Esophagus squamous epithelium (tissue), 5 donors: ENCODE data around the gene TPST1. TPM values are rescaled to one million over a fixed set of nuclear protein-coding genes. Genes with fewer than 3 reads are reported as not detected.

ENCODE experiments used
- DNase-seq: peaks from one replicate; lab custom pipeline; 2025; lab: John Stamatoyannopoulos, UW
- H3K27ac ChIP-seq, 4 donors: fragments of 200-600 bp; sonication (generic); one replicate each; pipeline ENCODE4 v1.5.1; 2016 to 2019; ENCODE audit warnings: mild to moderate bottlenecking in 1 of 4
- H3K27me3 ChIP-seq, 4 donors: fragments of 200-600 bp; sonication (generic); 1 replicate in 3 of 4; 2 replicates in 1 of 4; pipeline versions ENCODE4 v1.5.1 to v1.6.0; 2017 to 2021; ENCODE audit warnings: antibody characterized with exemption in 1 of 4
- H3K36me3 ChIP-seq, 3 donors: fragments of 200-600 bp; sonication (generic); one replicate each; pipeline ENCODE4 v1.5.1; 2016 to 2019
- H3K4me1 ChIP-seq, 3 donors: fragments of 200-600 bp; sonication (generic); one replicate each; pipeline ENCODE4 v1.5.1; 2017 to 2019
- H3K4me3 ChIP-seq, 4 donors: fragments of 200-600 bp; sonication (generic); 1 replicate in 3 of 4; 2 replicates in 1 of 4; pipeline ENCODE4 v1.5.1; 2016 to 2019; ENCODE audit warnings: mild to moderate bottlenecking in 2 of 4, moderate library complexity in 1 of 4
- H3K9me3 ChIP-seq, 3 donors: fragments of 200-600 bp; sonication (generic); one replicate each; pipeline ENCODE4 v1.5.1; 2016 to 2019
- CTCF ChIP-seq, 6 experiments: fragments of 450-650 bp in 4 of 6; fragments of 200-600 bp in 2 of 6; sonication (generic) in 2 of 6; IDR thresholded peaks; one replicate each; pipeline ENCODE4 v1.5.1; 2016 to 2019; ENCODE audit warnings: antibody characterized with exemption in 6 of 6, mild to moderate bottlenecking in 4 of 6, moderate library complexity in 4 of 6
- POLR2A ChIP-seq, 4 donors: fragments of 450-650 bp; IDR thresholded peaks; one replicate each; pipeline ENCODE4 v1.6.1; 2017; ENCODE audit warnings: antibody characterized with exemption in 4 of 4, mild to moderate bottlenecking in 4 of 4, moderate library complexity in 3 of 4
- WGBS, 2 donors: methylation state at CpG; one replicate each; pipeline ENCODE4 v1.1.5; 2018; 5-methylcytosine and 5-hydroxymethylcytosine counted together
- intact Hi-C: fragments of 100-400 bp; cut with DNase I; formaldehyde crosslinking; loops from one replicate; pipeline ENCODE4 v1.15.0; 2022
- total RNA-seq, 4 donors: library from RNA; depleted of rRNA; stranded (reverse); fragments of >200 nt; gene quantifications; one replicate each; pipeline ENCODE4 v1.1.0, GENCODE V29; 2016
- donor health status: DM: yes; HTN: yes; CAD: no.

TPST1 gene
- total RNA-seq, 4 donors from 2014 or later = 10.2 to 23.1 (median 17.1) TPM

- no peaks in the 10 kb centered on the region for H3K9me3 ChIP-seq
- intact Hi-C loops = no loop called here
- TF ChIP-seq CTCF (IDR thresholded peaks at IDR 0.05) (no peak), POLR2A (IDR thresholded peaks at IDR 0.05) (no peak)
- H3K4me1 ChIP-seq = peaks cover 0 to 31% (median 0%) of the 10 kb centered on the region in 3 donors
- H3K27me3 ChIP-seq = no peaks in the 10 kb centered on the region
- 90 to 95% methylated on average over 2 of the region's 2 CpGs for WGBS, 2 donors
- no peaks in the 10 kb centered on the region for H3K36me3 ChIP-seq
- DNase-seq = no peak
- no peak overlapping the region for H3K4me3 ChIP-seq
- H3K27ac ChIP-seq = no peak overlapping the region
Observed at GRCh38 chr7:66188645-66189044, 16.5 kb upstream of the TPST1 start.

- Histone ChIP-seq H3K9me3 (no peaks in the 10 kb centered on the region), H3K4me3 (no peak overlapping the region), H3K27ac (no peak overlapping the region), H3K27me3 (no peaks in the 10 kb centered on the region), H3K4me1 (peaks cover 0 to 22% (median 0%) of the 10 kb centered on the region in 3 donors), H3K36me3 (no peaks in the 10 kb centered on the region)
- TF ChIP-seq CTCF (IDR thresholded peaks at IDR 0.05) (no peak), POLR2A (IDR thresholded peaks at IDR 0.05) (no peak)
- WGBS, 2 donors = 64 to 78% methylated on average over 5 to 7 of the region's 7 CpGs
- DNase-seq = no peak
- intact Hi-C loops = no loop called here
Observed at GRCh38 chr7:66189695-66190503, 15.2 kb upstream of the TPST1 start.

- no peak for DNase-seq
- no peaks in the 10 kb centered on the region for H3K9me3 ChIP-seq
- no peaks in the 10 kb centered on the region for H3K36me3 ChIP-seq
- intact Hi-C loops = no loop called here
- TF ChIP-seq CTCF (IDR thresholded peaks at IDR 0.05) (no peak), POLR2A (IDR thresholded peaks at IDR 0.05) (no peak)
- WGBS, 2 donors = 57 to 77% methylated on average over 5 of the region's 5 CpGs
- H3K4me1 ChIP-seq = peaks cover 0 to 22% (median 0%) of the 10 kb centered on the region in 3 donors
- no peak overlapping the region for H3K27ac ChIP-seq
- H3K4me3 ChIP-seq = no peak overlapping the region
- no peaks in the 10 kb centered on the region for H3K27me3 ChIP-seq
Observed at GRCh38 chr7:66190504-66190857, 14.7 kb upstream of the TPST1 start.

GRCh38 chr7:66193146-66193725, 11.9 kb upstream of the TPST1 start:
- DNase-seq = no peak
- Histone ChIP-seq H3K9me3 (no peaks in the 10 kb centered on the region), H3K4me3 (no peak overlapping the region), H3K27me3 (no peaks in the 10 kb centered on the region), H3K36me3 (no peaks in the 10 kb centered on the region), H3K27ac (no peak overlapping the region), H3K4me1 (peaks cover 0 to 11% (median 0%) of the 10 kb centered on the region in 3 donors)
- 64 to 77% methylated on average over 5 to 6 of the region's 6 CpGs for WGBS, 2 donors
- intact Hi-C loops = no loop called here
- no peak for TF ChIP-seq CTCF (IDR thresholded peaks at IDR 0.05)
- no peak for TF ChIP-seq POLR2A (IDR thresholded peaks at IDR 0.05)

GRCh38 chr7:66198469-66198868, 6.7 kb upstream of the TPST1 start:
- no peak overlapping the region for H3K4me3 ChIP-seq
- H3K27me3 ChIP-seq = no peaks in the 10 kb centered on the region
- no peaks in the 10 kb centered on the region for H3K9me3 ChIP-seq
- intact Hi-C loops = no loop called here
- no peak for DNase-seq
- 24 to 39% methylated on average over 2 of the region's 2 CpGs for WGBS, 2 donors
- no peak overlapping the region for H3K27ac ChIP-seq
- TF ChIP-seq POLR2A (IDR thresholded peaks at IDR 0.05) (no peak), CTCF (IDR thresholded peaks at IDR 0.05) (no peak)
- no peaks in the 10 kb centered on the region for H3K36me3 ChIP-seq
- no peaks in the 10 kb centered on the region for H3K4me1 ChIP-seq
